CD14-positive monocyte (primary cell): ENCODE results near the gene C10orf71. TPM values are rescaled to one million over a fixed set of nuclear protein-coding genes. Genes with fewer than 3 reads are reported as not detected.

Source experiments
- DNase-seq, 3 donors: peaks; one replicate each; pipeline ENCODE4 v3.0.0-alpha.2; 2011 to 2022
- H2AFZ ChIP-seq: 2 replicates; pipeline ENCODE4 v1.6.0; 2012; ENCODE audit warnings: mild to moderate bottlenecking, low read depth, low read length, inconsistent platforms; ENCODE audit not compliant: insufficient read depth, poor library complexity, severe bottlenecking
- H3K27ac ChIP-seq, 2 donors: 1 replicate in 1 of 2; 2 replicates in 1 of 2; pipeline ENCODE4 v1.5.1; 2012 to 2013; ENCODE audit warnings: low read length in 2 of 2, control low read depth in 1 of 2, inconsistent platforms in 1 of 2, low read depth in 1 of 2, mild to moderate bottlenecking in 1 of 2
- H3K27me3 ChIP-seq, 2 donors: one replicate each; pipeline versions ENCODE4 v1.6.0 to v1.6.1; 2011 to 2013; ENCODE audit warnings: low read length in 2 of 2; ENCODE audit not compliant: control insufficient read depth in 2 of 2, insufficient read depth in 2 of 2
- H3K36me3 ChIP-seq, 2 donors: replicated peaks in 1 of 2; 1 replicate in 1 of 2; 2 replicates in 1 of 2; pipeline versions ENCODE4 v1.5.1 to v1.6.1; 2012 to 2013; ENCODE audit warnings: low read length in 2 of 2, control low read depth in 1 of 2, inconsistent platforms in 1 of 2, mild to moderate bottlenecking in 1 of 2; ENCODE audit not compliant: insufficient read depth in 2 of 2, control insufficient read depth in 1 of 2
- H3K4me1 ChIP-seq, 2 donors: 1 replicate in 1 of 2; 2 replicates in 1 of 2; pipeline versions ENCODE4 v1.5.1 to v1.6.1; 2012 to 2013; ENCODE audit warnings: low read length in 2 of 2, control low read depth in 1 of 2, inconsistent platforms in 1 of 2, mild to moderate bottlenecking in 1 of 2, moderate library complexity in 1 of 2; ENCODE audit not compliant: insufficient read depth in 2 of 2, control insufficient read depth in 1 of 2
- H3K4me2 ChIP-seq: replicated peaks from 2 replicates; pipeline ENCODE3; 2012; ENCODE audit warnings: low read length, moderate library complexity, mild to moderate bottlenecking; ENCODE audit not compliant: poor library complexity, severe bottlenecking; ENCODE audit errors: extremely low read depth
- H3K4me3 ChIP-seq, 3 experiments: fragments of 200-600 bp in 1 of 3; sonication (generic) in 1 of 3; replicated peaks in 1 of 3; 1 replicate in 2 of 3; 2 replicates in 1 of 3; pipeline ENCODE4 v1.5.1; 2011 to 2013; ENCODE audit warnings: low read length in 3 of 3, mild to moderate bottlenecking in 3 of 3, control low read depth in 2 of 3, low read depth in 2 of 3, inconsistent platforms in 1 of 3, moderate library complexity in 1 of 3
- H3K79me2 ChIP-seq: 2 replicates; pipeline ENCODE4 v1.6.0; 2012; ENCODE audit warnings: mild to moderate bottlenecking, control low read depth, inconsistent platforms, low read length, moderate library complexity; ENCODE audit not compliant: insufficient read depth
- H3K9ac ChIP-seq: 2 replicates; pipeline ENCODE4 v1.6.0; 2017; ENCODE audit warnings: low read length, mild to moderate bottlenecking; ENCODE audit not compliant: insufficient read depth, poor library complexity, severe bottlenecking
- H3K9me3 ChIP-seq, 2 donors: replicated peaks in 1 of 2; 1 replicate in 1 of 2; 2 replicates in 1 of 2; pipeline versions ENCODE4 v1.5.1 to v1.6.1; 2012 to 2013; ENCODE audit warnings: low read length in 2 of 2, control low read depth in 1 of 2; ENCODE audit not compliant: control insufficient read depth in 1 of 2, insufficient read depth in 1 of 2
- H4K20me1 ChIP-seq: 2 replicates; pipeline ENCODE4 v1.6.0; 2012; ENCODE audit warnings: mild to moderate bottlenecking, low read length, control low read depth, moderate library complexity; ENCODE audit not compliant: insufficient read depth
- H3K27ac Mint-ChIP-seq, 7 donors: one replicate each; pipeline ENCODE4 v1.8.0; 2020; ENCODE audit warnings: mild to moderate bottlenecking in 7 of 7, mixed read lengths in 7 of 7, moderate library complexity in 6 of 7, inconsistent platforms in 2 of 7
- H3K27me3 Mint-ChIP-seq, 3 donors: one replicate each; pipeline ENCODE4 v1.8.0; 2021 to 2022; ENCODE audit warnings: low read depth in 3 of 3, mild to moderate bottlenecking in 3 of 3, mixed read lengths in 3 of 3, moderate library complexity in 3 of 3, inconsistent platforms in 1 of 3
- H3K36me3 Mint-ChIP-seq, 2 donors: one replicate each; pipeline ENCODE4 v1.8.0; 2020; ENCODE audit warnings: mixed read lengths in 2 of 2, inconsistent platforms in 1 of 2, mild to moderate bottlenecking in 1 of 2
- H3K4me1 Mint-ChIP-seq: one replicate; pipeline ENCODE4 v1.8.0; 2020; ENCODE audit warnings: mild to moderate bottlenecking, mixed read lengths
- H3K4me3 Mint-ChIP-seq, 2 donors: one replicate each; pipeline ENCODE4 v1.8.0; 2020; ENCODE audit warnings: mild to moderate bottlenecking in 2 of 2, mixed read lengths in 2 of 2, moderate library complexity in 1 of 2
- H3K9me3 Mint-ChIP-seq, 7 donors: one replicate each; pipeline ENCODE4 v1.8.0; 2020 to 2022; ENCODE audit warnings: mixed read lengths in 7 of 7, mild to moderate bottlenecking in 6 of 7, moderate library complexity in 6 of 7, inconsistent platforms in 2 of 7
- WGBS: methylation state at CpG from one replicate; pipeline ENCODE4 v1.1.5; 2013; ENCODE audit warnings: missing lambda C conversion rate; ENCODE audit not compliant: insufficient coverage; 5-methylcytosine and 5-hydroxymethylcytosine counted together
- intact Hi-C, 2 donors: fragments of 100-400 bp; cut with micrococcal nuclease; formaldehyde crosslinking; loops; one replicate each; pipeline versions ENCODE4 v1.15.0 to v1.15.1; 2023
- polyA plus RNA-seq, 3 donors: library from polyadenylated mRNA; depleted of rRNA in 1 of 3; unstranded in 2 of 3; stranded (reverse) in 1 of 3; fragments of 300-500 nt in 2 of 3; fragments of >200 nt in 1 of 3; fragmentation: Illumina TruSeq in 2 of 3; gene quantifications; 1 replicate in 2 of 3; 2 replicates in 1 of 3; pipeline ENCODE4 v1.2.3, GENCODE V29; 2012 to 2021
- TF ChIP-seq, protein P1 (sequence below): fragments of 200-600 bp; IDR thresholded peaks from one replicate; pipeline ENCODE4 v1.8.0; 2022; ENCODE audit warnings: antibody characterized with exemption, mild to moderate bottlenecking

Gene C10orf71
- polyA plus RNA-seq, 3 donors = not detected

DNA sequence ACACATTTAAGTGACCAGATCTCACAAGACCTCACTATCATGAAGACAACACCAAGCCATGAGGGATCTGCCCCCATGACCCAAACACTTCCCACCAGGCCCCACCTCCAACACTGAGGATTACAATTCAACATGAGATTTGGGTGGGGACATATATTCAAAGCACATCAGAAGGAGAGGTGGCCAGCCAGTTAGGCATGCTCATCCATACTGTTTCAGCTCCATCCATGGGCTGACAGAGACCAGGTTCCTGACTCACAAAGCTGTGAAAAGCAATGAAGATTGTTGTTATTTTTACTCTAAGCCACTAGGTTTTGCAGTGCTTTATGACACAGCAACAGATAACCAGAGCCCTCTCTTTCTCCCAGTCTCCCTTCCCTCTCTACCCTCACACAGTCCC lies 36.0 kb downstream of the C10orf71 start:
- Histone ChIP-seq H3K36me3 (no peaks in the 10 kb centered on the region), H3K4me2 (no peak overlapping the region), H3K9ac (no peak overlapping the region), H3K79me2 (no peaks in the 10 kb centered on the region), H3K27ac (no peak overlapping the region), H3K9me3 (peaks cover 0 to 3% of the 10 kb centered on the region in 2 donors), H2AFZ (no peak overlapping the region), H3K4me3 (no peak overlapping the region), H3K4me1 (no peaks in the 10 kb centered on the region), H3K27me3 (no peaks in the 10 kb centered on the region), H4K20me1 (no peaks in the 10 kb centered on the region)
- Mint-ChIP-seq H3K36me3 (no peaks in the 10 kb centered on the region), H3K27me3 (peaks cover 3 to 15% (median 8%) of the 10 kb centered on the region in 3 donors), H3K4me1 (no peaks in the 10 kb centered on the region), H3K9me3 (peaks cover 0 to 12% (median 6%) of the 10 kb centered on the region in 7 donors), H3K4me3 (no peak overlapping the region), H3K27ac (peak overlapping the region in 1 of 7 donors; percentile 46)
- intact Hi-C loops = no loop called here
- TF ChIP-seq, protein P1, sequence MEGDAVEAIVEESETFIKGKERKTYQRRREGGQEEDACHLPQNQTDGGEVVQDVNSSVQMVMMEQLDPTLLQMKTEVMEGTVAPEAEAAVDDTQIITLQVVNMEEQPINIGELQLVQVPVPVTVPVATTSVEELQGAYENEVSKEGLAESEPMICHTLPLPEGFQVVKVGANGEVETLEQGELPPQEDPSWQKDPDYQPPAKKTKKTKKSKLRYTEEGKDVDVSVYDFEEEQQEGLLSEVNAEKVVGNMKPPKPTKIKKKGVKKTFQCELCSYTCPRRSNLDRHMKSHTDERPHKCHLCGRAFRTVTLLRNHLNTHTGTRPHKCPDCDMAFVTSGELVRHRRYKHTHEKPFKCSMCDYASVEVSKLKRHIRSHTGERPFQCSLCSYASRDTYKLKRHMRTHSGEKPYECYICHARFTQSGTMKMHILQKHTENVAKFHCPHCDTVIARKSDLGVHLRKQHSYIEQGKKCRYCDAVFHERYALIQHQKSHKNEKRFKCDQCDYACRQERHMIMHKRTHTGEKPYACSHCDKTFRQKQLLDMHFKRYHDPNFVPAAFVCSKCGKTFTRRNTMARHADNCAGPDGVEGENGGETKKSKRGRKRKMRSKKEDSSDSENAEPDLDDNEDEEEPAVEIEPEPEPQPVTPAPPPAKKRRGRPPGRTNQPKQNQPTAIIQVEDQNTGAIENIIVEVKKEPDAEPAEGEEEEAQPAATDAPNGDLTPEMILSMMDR = no peak
- DNase-seq = no peak

DNA sequence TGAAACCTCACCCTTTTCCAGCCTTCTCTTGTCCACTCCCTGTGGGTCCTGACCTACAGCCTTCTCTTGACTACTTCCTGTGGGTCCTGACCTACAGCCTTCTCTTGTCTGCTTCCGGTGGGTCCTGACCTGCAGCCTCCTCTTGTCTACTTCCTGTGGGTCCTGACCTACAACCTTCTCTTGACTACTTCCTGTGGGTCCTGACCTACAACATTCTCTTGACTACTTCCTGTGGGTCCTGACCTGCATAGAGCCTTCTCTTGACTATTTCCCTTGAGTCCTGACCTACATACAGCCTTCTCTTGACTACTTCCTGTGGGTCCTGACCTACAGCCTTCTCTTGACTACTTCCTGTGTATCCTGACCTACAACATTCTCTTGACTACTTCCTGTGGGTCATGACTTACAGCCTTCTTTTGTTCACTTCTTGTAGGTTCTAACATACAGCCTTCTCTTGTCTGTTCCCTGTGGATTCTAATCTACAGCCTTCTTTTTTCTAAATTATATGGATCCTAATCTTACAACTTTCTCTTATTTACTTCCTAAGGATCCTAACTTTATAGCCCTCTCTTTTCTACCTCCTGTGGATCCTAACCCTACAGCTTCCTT lies 36.5 kb downstream of the C10orf71 start:
- Histone ChIP-seq H3K36me3 (no peaks in the 10 kb centered on the region), H3K9me3 (peaks cover 0 to 3% of the 10 kb centered on the region in 2 donors), H3K79me2 (no peaks in the 10 kb centered on the region), H3K27me3 (no peaks in the 10 kb centered on the region), H3K27ac (no peak overlapping the region), H4K20me1 (no peaks in the 10 kb centered on the region), H3K4me1 (no peaks in the 10 kb centered on the region), H3K9ac (no peak overlapping the region), H3K4me2 (no peak overlapping the region), H3K4me3 (no peak overlapping the region), H2AFZ (peak overlapping the region; percentile 15)
- TF ChIP-seq, protein P1 = no peak
- Mint-ChIP-seq H3K4me3 (no peak overlapping the region), H3K4me1 (no peaks in the 10 kb centered on the region), H3K9me3 (peaks cover 0 to 12% (median 6%) of the 10 kb centered on the region in 7 donors), H3K27ac (peak overlapping the region in 1 of 7 donors; percentile 46), H3K36me3 (no peaks in the 10 kb centered on the region), H3K27me3 (peaks cover 3 to 14% (median 8%) of the 10 kb centered on the region in 3 donors)
- DNase-seq = no peak
- intact Hi-C loops = no loop called here
- WGBS = 90% methylated on average over 1 of the region's 1 CpG
